Vagina (tissue), 2 donors: ENCODE results near the gene BRINP1.

ENCODE experiments used
- POLR2AphosphoS5 ChIP-seq, 2 donors: sonication (generic); formaldehyde crosslinking; IDR thresholded peaks; one replicate each; pipeline ENCODE4 v1.9.0; 2017; ENCODE audit warnings: antibody characterized with exemption in 2 of 2, mild to moderate bottlenecking in 2 of 2, low read depth in 1 of 2; ENCODE audit not compliant: insufficient read depth in 1 of 2
- TF ChIP-seq, protein P1 (sequence below), 3 experiments: fragments of 450-650 bp in 2 of 3; fragments of 200-600 bp in 1 of 3; sonication (generic) in 1 of 3; IDR thresholded peaks; one replicate each; pipeline ENCODE4 v1.5.1; 2017 to 2019; ENCODE audit warnings: antibody characterized with exemption in 3 of 3, mild to moderate bottlenecking in 2 of 3, moderate library complexity in 2 of 3

DNA sequence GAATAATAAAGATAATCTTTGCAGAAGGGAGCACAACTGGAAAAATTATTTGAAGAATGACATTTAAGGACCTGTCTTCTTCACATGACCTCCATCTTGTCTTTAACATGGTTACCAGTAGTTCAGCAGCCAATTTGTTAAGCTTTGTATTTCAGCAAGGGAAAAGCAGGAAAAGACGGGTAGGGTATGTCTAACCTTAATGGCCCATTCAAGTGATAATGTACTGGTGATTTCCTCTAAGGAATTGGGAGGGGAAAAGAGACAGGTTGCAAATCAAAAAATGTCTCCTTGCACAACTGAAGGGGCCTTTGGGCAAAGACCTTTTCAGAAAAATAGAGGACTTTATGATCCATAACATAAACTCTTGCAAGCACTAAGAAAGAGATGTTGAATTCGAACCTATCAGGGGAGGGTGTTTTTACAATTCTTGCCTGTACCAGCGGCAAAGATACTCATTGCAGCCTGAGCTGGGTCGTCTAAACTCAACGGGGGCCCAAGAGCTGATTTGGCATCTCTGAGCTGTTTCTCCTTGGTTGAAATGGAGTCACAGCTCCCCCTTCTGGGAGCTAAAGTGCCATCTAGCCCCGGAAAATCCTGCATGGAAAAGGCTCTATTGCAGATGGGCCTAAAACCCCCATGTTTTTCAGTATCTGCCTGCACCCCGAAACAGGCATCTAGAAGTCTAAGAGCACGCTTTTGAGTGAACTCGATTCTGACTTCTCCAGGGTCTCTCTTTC, 3.8 kb downstream of the BRINP1 start:
- TF ChIP-seq, protein P1, sequence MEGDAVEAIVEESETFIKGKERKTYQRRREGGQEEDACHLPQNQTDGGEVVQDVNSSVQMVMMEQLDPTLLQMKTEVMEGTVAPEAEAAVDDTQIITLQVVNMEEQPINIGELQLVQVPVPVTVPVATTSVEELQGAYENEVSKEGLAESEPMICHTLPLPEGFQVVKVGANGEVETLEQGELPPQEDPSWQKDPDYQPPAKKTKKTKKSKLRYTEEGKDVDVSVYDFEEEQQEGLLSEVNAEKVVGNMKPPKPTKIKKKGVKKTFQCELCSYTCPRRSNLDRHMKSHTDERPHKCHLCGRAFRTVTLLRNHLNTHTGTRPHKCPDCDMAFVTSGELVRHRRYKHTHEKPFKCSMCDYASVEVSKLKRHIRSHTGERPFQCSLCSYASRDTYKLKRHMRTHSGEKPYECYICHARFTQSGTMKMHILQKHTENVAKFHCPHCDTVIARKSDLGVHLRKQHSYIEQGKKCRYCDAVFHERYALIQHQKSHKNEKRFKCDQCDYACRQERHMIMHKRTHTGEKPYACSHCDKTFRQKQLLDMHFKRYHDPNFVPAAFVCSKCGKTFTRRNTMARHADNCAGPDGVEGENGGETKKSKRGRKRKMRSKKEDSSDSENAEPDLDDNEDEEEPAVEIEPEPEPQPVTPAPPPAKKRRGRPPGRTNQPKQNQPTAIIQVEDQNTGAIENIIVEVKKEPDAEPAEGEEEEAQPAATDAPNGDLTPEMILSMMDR (IDR thresholded peaks at IDR 0.05): no peak
- no peak for TF ChIP-seq POLR2AphosphoS5 (IDR thresholded peaks at IDR 0.05; ENCODE audit: insufficient read depth in 1 of 2, low read depth in 1 of 2)
